GM19238 (cell line): ENCODE data around the gene TCAF1.
"Not testable (repeated sequence)": the region's sequence is repeated elsewhere in the genome, so short reads cannot be mapped to it uniquely, and the experiment has no call there.

Source experiments
- DNase-seq: peaks from one replicate; pipeline ENCODE4 v3.0.0; 2011; ENCODE audit warnings: low spot score; ENCODE audit not compliant: insufficient read length

Gene TCAF1

GRCh38 chr7:143902332-143902899 is 440 bp upstream of the TCAF1 start:
- DNase-seq: no peak

- DNase-seq: no peak
Observed at GRCh38 chr7:143901332-143901667, 676 bp downstream of the TCAF1 start.

- DNase-seq: no peak
Observed at GRCh38 chr7:143900230-143900766, 1.7 kb downstream of the TCAF1 start.

- DNase-seq: no peak
Observed at GRCh38 chr7:143898810-143899209, 3.2 kb downstream of the TCAF1 start.

- no peak for DNase-seq
Observed at GRCh38 chr7:143896667-143897066, 5.3 kb downstream of the TCAF1 start.

GRCh38 chr7:143892527-143893300 is 9.3 kb downstream of the TCAF1 start:
- DNase-seq: no peak

GRCh38 chr7:143891457-143891856 is 10.5 kb downstream of the TCAF1 start:
- no peak for DNase-seq

- DNase-seq: no peak
Observed at GRCh38 chr7:143890558-143890957, 11.4 kb downstream of the TCAF1 start.

GRCh38 chr7:143889068-143889467 is 12.9 kb downstream of the TCAF1 start:
- no peak for DNase-seq

GRCh38 chr7:143886826-143887477 is 15.0 kb downstream of the TCAF1 start:
- DNase-seq: no peak

GRCh38 chr7:143885951-143886350 is 16.0 kb downstream of the TCAF1 start:
- DNase-seq: no peak

GRCh38 chr7:143884969-143885559 is 16.9 kb downstream of the TCAF1 start:
- peak; percentile 70 for DNase-seq

- no peak for DNase-seq
Observed at GRCh38 chr7:143884241-143884968, 17.6 kb downstream of the TCAF1 start.

GRCh38 chr7:143882604-143883078 is 19.3 kb downstream of the TCAF1 start:
- no peak for DNase-seq

GRCh38 chr7:143882020-143882603 is 19.9 kb downstream of the TCAF1 start:
- no peak for DNase-seq

- DNase-seq: no peak
Observed at GRCh38 chr7:143878884-143879283, 23.1 kb downstream of the TCAF1 start.

- DNase-seq: no peak
Observed at GRCh38 chr7:143877098-143877497, 24.9 kb downstream of the TCAF1 start.

- no peak for DNase-seq
Observed at GRCh38 chr7:143876218-143876617, 25.8 kb downstream of the TCAF1 start.

GRCh38 chr7:143873242-143873641 is 28.7 kb downstream of the TCAF1 start:
- DNase-seq: not testable (repeated sequence)

GRCh38 chr7:143871534-143871933 is 30.4 kb downstream of the TCAF1 start:
- DNase-seq: not testable (repeated sequence)

- DNase-seq: not testable (repeated sequence)
Observed at GRCh38 chr7:143857994-143858393, 44.0 kb downstream of the TCAF1 start.
